Sigmoid colon (tissue), 7 donors: ENCODE results near the gene FILIP1. TPM values are rescaled to one million over a fixed set of nuclear protein-coding genes. Genes with fewer than 3 reads are reported as not detected.

Source experiments
- DNase-seq: peaks from one replicate; pipeline ENCODE4 v3.0.0-alpha.2; 2019
- H3K27ac ChIP-seq, 4 donors: fragments of 200-600 bp; sonication (generic); one replicate each; pipeline ENCODE4 v1.5.1; 2016 to 2019; ENCODE audit warnings: mild to moderate bottlenecking in 1 of 4
- H3K27me3 ChIP-seq, 3 donors: fragments of 200-600 bp; sonication (generic); one replicate each; pipeline ENCODE4 v1.5.1; 2019; ENCODE audit warnings: mild to moderate bottlenecking in 1 of 3
- H3K36me3 ChIP-seq, 4 donors: fragments of 200-600 bp; sonication (generic); one replicate each; pipeline ENCODE4 v1.5.1; 2016 to 2019
- H3K4me1 ChIP-seq, 4 donors: fragments of 200-600 bp; sonication (generic); one replicate each; pipeline ENCODE4 v1.5.1; 2017 to 2019
- H3K4me3 ChIP-seq, 4 donors: fragments of 200-600 bp; sonication (generic); one replicate each; pipeline ENCODE4 v1.5.1; 2017 to 2019; ENCODE audit warnings: mild to moderate bottlenecking in 2 of 4, moderate library complexity in 1 of 4
- H3K9me3 ChIP-seq, 4 donors: fragments of 200-600 bp in 3 of 4; sonication (generic) in 3 of 4; one replicate each; pipeline versions ENCODE4 v1.5.1 to v1.6.1; 2013 to 2019
- EP300 ChIP-seq, 4 donors: sonication (generic); formaldehyde crosslinking; IDR thresholded peaks; one replicate each; pipeline ENCODE4 v1.6.1; 2017; ENCODE audit warnings: antibody characterized with exemption in 4 of 4
- POLR2A ChIP-seq, 2 donors: fragments of 450-650 bp; IDR thresholded peaks; one replicate each; pipeline ENCODE4 v1.6.1; 2016; ENCODE audit warnings: antibody characterized with exemption in 2 of 2, mild to moderate bottlenecking in 2 of 2, moderate library complexity in 2 of 2
- POLR2AphosphoS5 ChIP-seq, 4 donors: sonication (generic); formaldehyde crosslinking; IDR thresholded peaks; one replicate each; pipeline ENCODE4 v1.6.1; 2017; ENCODE audit warnings: antibody characterized with exemption in 4 of 4
- WGBS, 2 donors: extraction: QIAGEN DNeasy Blood & Tissue Kit; methylation state at CpG; one replicate each; pipeline ENCODE4 v1.1.7; 2013; 5-methylcytosine and 5-hydroxymethylcytosine counted together
- intact Hi-C: fragments of 100-400 bp; cut with DNase I; formaldehyde crosslinking; loops from one replicate; pipeline ENCODE4 v1.15.1; 2023
- polyA plus RNA-seq, 3 donors: library from polyadenylated mRNA; stranded (reverse); fragments of 200-250 nt; gene quantifications; one replicate each; pipeline ENCODE4 v1.2.3, GENCODE V29; 2013
- total RNA-seq, 4 donors: library from RNA; depleted of rRNA; stranded (reverse); fragments of >200 nt; gene quantifications; one replicate each; pipeline ENCODE4 v1.1.0, GENCODE V29; 2016
- TF ChIP-seq, protein P1 (sequence below), 4 experiments: fragments of 450-650 bp in 3 of 4; fragments of 200-600 bp in 1 of 4; IDR thresholded peaks; one replicate each; pipeline ENCODE4 v1.5.1; 2016 to 2019; ENCODE audit warnings: antibody characterized with exemption in 4 of 4, mild to moderate bottlenecking in 3 of 4, moderate library complexity in 2 of 4
- donor health status: healthy with polysubstance abuse.
- donor health status: Bipolar disorder and iron deficiency.
- donor health status: healthy.

FILIP1 gene
- total and polyA plus RNA-seq, 7 donors = 0.46 to 72.8 (median 47.1) TPM

DNA sequence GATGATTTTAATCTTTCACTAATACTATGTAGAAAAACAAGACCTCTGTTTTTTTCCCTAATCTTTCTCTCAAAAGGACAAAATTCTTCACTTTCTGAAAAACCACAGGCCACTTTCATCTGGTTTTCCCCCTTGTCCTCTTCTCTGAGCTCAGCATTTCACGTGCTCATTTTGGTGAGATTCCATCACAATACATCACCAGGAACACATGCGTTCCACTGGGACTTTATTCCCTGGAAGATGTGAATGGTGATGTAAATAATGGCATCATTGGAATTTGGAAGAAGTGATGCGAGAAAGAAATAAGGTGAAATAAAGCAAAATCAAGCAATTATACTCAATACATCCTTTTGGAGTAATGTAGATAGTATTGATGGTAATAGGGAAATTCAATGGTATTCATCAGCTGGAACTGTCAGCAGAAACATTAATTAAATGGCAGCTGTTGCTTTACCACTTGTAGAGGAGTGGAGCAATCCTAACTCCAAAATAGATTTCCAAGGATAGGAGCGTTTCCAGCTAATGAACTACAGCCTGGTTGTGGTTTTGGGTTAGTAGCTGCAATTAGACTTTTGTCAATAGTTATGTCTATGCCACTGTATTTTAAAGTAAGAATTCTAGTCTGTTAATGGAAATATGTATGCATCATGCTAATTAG, 11.5 kb downstream of the FILIP1 start:
- TF ChIP-seq, protein P1, sequence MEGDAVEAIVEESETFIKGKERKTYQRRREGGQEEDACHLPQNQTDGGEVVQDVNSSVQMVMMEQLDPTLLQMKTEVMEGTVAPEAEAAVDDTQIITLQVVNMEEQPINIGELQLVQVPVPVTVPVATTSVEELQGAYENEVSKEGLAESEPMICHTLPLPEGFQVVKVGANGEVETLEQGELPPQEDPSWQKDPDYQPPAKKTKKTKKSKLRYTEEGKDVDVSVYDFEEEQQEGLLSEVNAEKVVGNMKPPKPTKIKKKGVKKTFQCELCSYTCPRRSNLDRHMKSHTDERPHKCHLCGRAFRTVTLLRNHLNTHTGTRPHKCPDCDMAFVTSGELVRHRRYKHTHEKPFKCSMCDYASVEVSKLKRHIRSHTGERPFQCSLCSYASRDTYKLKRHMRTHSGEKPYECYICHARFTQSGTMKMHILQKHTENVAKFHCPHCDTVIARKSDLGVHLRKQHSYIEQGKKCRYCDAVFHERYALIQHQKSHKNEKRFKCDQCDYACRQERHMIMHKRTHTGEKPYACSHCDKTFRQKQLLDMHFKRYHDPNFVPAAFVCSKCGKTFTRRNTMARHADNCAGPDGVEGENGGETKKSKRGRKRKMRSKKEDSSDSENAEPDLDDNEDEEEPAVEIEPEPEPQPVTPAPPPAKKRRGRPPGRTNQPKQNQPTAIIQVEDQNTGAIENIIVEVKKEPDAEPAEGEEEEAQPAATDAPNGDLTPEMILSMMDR (IDR thresholded peaks at IDR 0.05) = no peak
- TF ChIP-seq POLR2AphosphoS5 (IDR thresholded peaks at IDR 0.05) = peak in 3 of 4 donors; percentile 24 to 68 (median 33)
- TF ChIP-seq POLR2A (IDR thresholded peaks at IDR 0.05) = no peak
- no peak for DNase-seq
- peaks cover 0 to 83% (median 61%) of the 10 kb centered on the region in 4 donors for H3K4me1 ChIP-seq
- no peaks in the 10 kb centered on the region for H3K9me3 ChIP-seq
- H3K4me3 ChIP-seq = no peak overlapping the region
- H3K27ac ChIP-seq = peak overlapping the region; percentile 76 to 93 (median 84)
- H3K27me3 ChIP-seq = no peaks in the 10 kb centered on the region
- WGBS, 2 donors = 79 to 81% methylated on average over 4 of the region's 4 CpGs
- no peaks in the 10 kb centered on the region for H3K36me3 ChIP-seq
- intact Hi-C loops = no loop called here

DNA sequence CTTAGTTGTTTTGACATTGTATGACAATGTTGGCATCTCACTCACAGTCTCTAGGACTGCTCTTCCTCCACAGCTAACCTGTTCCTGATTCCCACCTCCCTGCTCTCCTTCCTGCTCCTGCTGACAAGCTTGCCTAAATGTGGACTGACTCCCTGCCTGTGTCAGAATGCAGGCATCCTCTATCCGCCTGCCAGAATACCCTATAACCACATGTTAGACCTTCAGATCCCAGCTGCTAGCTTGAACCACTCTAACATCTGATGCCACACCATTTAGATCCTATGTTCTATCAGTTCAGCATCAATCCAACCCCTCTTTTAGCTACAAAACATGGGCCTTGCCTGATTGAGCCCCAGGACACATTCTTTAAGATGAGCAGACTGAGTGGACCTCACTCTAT, 12.2 kb downstream of the FILIP1 start:
- Histone ChIP-seq H3K4me1 (peaks cover 0 to 80% (median 56%) of the 10 kb centered on the region in 4 donors), H3K36me3 (no peaks in the 10 kb centered on the region), H3K27me3 (no peaks in the 10 kb centered on the region), H3K27ac (peak overlapping the region; percentile 76 to 93 (median 84)), H3K4me3 (no peak overlapping the region), H3K9me3 (no peaks in the 10 kb centered on the region)
- DNase-seq = no peak
- TF ChIP-seq, protein P1 (IDR thresholded peaks at IDR 0.05) = no peak
- intact Hi-C loops = no loop called here
- 80 to 86% methylated on average over 1 of the region's 1 CpG for WGBS, 2 donors

DNA sequence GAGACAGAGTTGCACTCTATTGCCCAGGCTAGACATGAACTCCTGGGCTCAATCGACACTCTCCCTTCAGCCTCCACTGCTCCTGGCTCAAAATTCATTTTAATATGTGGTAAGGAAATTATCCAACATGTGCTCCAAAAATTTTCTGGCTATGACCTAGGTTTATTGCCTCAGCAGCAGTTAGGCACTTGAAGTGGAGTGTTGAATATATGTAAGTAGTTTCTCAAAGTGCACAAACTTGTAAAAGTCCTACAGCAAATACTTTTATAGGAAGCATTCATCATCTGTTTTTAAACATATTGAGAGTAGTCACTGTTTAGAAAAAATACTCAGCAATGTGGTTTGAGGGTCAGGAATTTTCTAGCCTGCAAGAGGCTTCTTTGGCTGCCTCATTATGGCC, 13.2 kb downstream of the FILIP1 start:
- DNase-seq = no peak
- Histone ChIP-seq H3K27ac (peak overlapping the region; percentile 76 to 93 (median 84)), H3K36me3 (no peaks in the 10 kb centered on the region), H3K4me3 (no peak overlapping the region), H3K4me1 (peaks cover 0 to 83% (median 52%) of the 10 kb centered on the region in 4 donors), H3K27me3 (no peaks in the 10 kb centered on the region), H3K9me3 (no peaks in the 10 kb centered on the region)
- no peak for TF ChIP-seq POLR2A (IDR thresholded peaks at IDR 0.05)
- TF ChIP-seq POLR2AphosphoS5 (IDR thresholded peaks at IDR 0.05) = peak in 3 of 4 donors; percentile 13 to 34 (median 23)
- intact Hi-C loops = no loop called here
- WGBS, 2 donors = 51 to 55% methylated on average over 1 of the region's 1 CpG

DNA sequence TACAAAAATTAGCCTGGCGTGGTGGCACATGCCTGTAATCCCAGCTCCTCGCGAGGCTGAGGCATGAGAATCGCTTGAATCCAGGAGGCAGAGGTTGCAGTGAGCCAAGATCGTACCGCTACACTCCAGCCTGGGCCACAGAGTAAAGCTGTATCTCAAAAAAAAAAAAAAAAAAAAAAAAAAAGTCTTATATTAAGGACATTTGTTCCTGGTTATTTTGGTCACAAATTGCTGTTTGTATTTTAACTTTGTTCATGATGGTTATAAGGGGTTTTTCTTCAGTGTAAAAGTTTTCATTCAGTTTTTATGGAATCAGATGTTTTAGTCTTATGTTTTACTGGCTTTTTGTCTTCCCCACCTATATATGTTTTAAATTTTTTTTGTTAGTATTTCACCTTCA, 13.9 kb downstream of the FILIP1 start:
- Histone ChIP-seq H3K9me3 (no peaks in the 10 kb centered on the region), H3K36me3 (no peaks in the 10 kb centered on the region), H3K27me3 (no peaks in the 10 kb centered on the region), H3K27ac (peak overlapping the region in 3 of 4 donors; percentile 82 to 93 (median 85)), H3K4me3 (no peak overlapping the region), H3K4me1 (peaks cover 0 to 78% (median 48%) of the 10 kb centered on the region in 4 donors)
- TF ChIP-seq POLR2A (IDR thresholded peaks at IDR 0.05) = no peak
- no peak for TF ChIP-seq POLR2AphosphoS5 (IDR thresholded peaks at IDR 0.05)
- TF ChIP-seq, protein P1 (IDR thresholded peaks at IDR 0.05) = no peak
- TF ChIP-seq EP300 (IDR thresholded peaks at IDR 0.05) = no peak
- 94 to 98% methylated on average over 6 of the region's 6 CpGs for WGBS, 2 donors
- DNase-seq = no peak
- intact Hi-C loops = no loop called here

DNA sequence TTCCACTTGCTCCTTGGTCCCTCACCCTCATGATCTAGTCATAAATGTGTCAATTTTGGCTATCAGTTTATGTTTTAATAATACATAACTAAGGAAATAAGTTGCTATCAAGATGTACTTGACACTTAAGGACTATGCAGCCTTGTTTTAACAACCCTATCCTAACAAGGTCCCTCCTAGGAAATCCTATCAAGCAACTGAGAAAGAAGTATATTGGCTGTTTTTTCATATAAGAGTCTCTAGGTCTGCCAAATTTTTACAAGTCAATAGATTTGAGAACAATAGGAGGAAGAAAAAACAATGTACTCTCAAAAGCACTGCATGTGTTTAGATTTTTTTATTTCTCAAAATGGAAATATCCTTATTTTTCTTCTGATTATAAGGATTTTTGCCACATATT, 14.7 kb downstream of the FILIP1 start:
- H3K9me3 ChIP-seq = no peaks in the 10 kb centered on the region
- H3K4me1 ChIP-seq = peaks cover 0 to 71% (median 47%) of the 10 kb centered on the region in 4 donors
- DNase-seq = no peak
- H3K27me3 ChIP-seq = no peaks in the 10 kb centered on the region
- TF ChIP-seq POLR2AphosphoS5 (IDR thresholded peaks at IDR 0.05) (no peak), POLR2A (IDR thresholded peaks at IDR 0.05) (no peak), EP300 (IDR thresholded peaks at IDR 0.05) (no peak)
- TF ChIP-seq, protein P1 (IDR thresholded peaks at IDR 0.05) = no peak
- H3K27ac ChIP-seq = peak overlapping the region in 3 of 4 donors; percentile 15 to 93 (median 85)
- H3K4me3 ChIP-seq = no peak overlapping the region
- H3K36me3 ChIP-seq = no peaks in the 10 kb centered on the region
- intact Hi-C loops = no loop called here
